ENCODE measurements around the gene SGO2.
"Not testable (repeated sequence)": the region's sequence is repeated elsewhere in the genome, so short reads cannot be mapped to it uniquely, and the experiment has no call there.

Gene SGO2

GRCh38 chr2:200604571-200605255, 78.7 kb downstream of the SGO2 start:
- H3K9me3 ChIP-seq (ENCODE audit: control insufficient read depth, low read length): no peaks in the 10 kb centered on the region
- no peak for DNase-seq
- H3K36me3 ChIP-seq (ENCODE audit: control insufficient read depth, insufficient read depth, low read length): no peaks in the 10 kb centered on the region
- no peak overlapping the region for H3K27ac ChIP-seq (ENCODE audit: insufficient read depth, low read length, poor library complexity, severe bottlenecking)
- H3K4me3 ChIP-seq (ENCODE audit: insufficient read depth, low read depth, low read length, poor library complexity, severe bottlenecking): no peak overlapping the region
- no peaks in the 10 kb centered on the region for H3K4me1 ChIP-seq (ENCODE audit: control insufficient read depth, insufficient read depth, low read length, poor library complexity, severe bottlenecking)
- no peaks in the 10 kb centered on the region for H3K27me3 ChIP-seq (replicated peaks; ENCODE audit: control insufficient read depth, insufficient read depth, low read length, poor library complexity, severe bottlenecking)

DNA sequence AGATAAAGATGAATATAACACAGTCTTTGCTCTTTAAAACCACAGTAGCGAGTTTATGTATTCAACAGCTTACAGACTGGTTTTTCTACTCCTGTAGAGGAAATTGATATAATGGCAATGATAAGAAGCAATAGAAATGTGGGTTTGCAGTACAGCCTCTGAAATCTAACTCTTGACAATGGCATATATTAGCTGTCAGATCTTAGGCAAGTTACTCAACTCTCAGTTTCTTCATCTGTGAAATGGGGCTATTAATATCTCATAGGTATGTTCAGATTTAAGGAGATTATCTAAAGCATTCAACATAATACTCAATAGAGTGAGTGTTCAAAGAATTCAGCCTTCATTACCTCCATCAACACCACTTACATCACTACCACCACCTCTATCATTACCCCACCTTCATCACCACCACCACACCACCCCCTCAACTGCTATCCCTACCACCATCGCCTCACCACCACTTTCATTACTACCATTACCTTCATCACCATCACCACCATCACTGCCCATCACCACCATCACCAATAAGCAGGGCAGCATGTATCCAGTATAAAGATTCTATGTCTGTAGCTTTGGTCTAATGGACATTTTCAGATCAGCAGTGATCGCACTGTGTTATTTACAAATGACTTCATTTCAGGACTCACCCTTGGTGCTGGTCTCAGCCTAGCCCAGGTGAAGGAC, 82.5 kb downstream of the SGO2 start:
- Histone ChIP-seq H3K4me3 (ENCODE audit: insufficient read depth, low read depth, low read length, poor library complexity, severe bottlenecking) (no peak overlapping the region), H3K36me3 (ENCODE audit: control insufficient read depth, insufficient read depth, low read length) (no peaks in the 10 kb centered on the region), H3K27me3 (replicated peaks; ENCODE audit: control insufficient read depth, insufficient read depth, low read length, poor library complexity, severe bottlenecking) (no peaks in the 10 kb centered on the region), H3K9me3 (ENCODE audit: control insufficient read depth, low read length) (no peaks in the 10 kb centered on the region), H3K4me1 (ENCODE audit: control insufficient read depth, insufficient read depth, low read length, poor library complexity, severe bottlenecking) (no peaks in the 10 kb centered on the region), H3K27ac (ENCODE audit: insufficient read depth, low read length, poor library complexity, severe bottlenecking) (no peak overlapping the region)
- no peak for DNase-seq

- DNase-seq: no peak
- Histone ChIP-seq H3K36me3 (ENCODE audit: control insufficient read depth, insufficient read depth, low read length) (no peaks in the 10 kb centered on the region), H3K27ac (ENCODE audit: insufficient read depth, low read length, poor library complexity, severe bottlenecking) (no peak overlapping the region), H3K4me3 (ENCODE audit: insufficient read depth, low read depth, low read length, poor library complexity, severe bottlenecking) (no peak overlapping the region), H3K9me3 (ENCODE audit: control insufficient read depth, low read length) (no peaks in the 10 kb centered on the region), H3K27me3 (replicated peaks; ENCODE audit: control insufficient read depth, insufficient read depth, low read length, poor library complexity, severe bottlenecking) (no peaks in the 10 kb centered on the region), H3K4me1 (ENCODE audit: control insufficient read depth, insufficient read depth, low read length, poor library complexity, severe bottlenecking) (no peaks in the 10 kb centered on the region)
Measured at GRCh38 chr2:200609028-200609614, 83.1 kb downstream of the SGO2 start.

DNA sequence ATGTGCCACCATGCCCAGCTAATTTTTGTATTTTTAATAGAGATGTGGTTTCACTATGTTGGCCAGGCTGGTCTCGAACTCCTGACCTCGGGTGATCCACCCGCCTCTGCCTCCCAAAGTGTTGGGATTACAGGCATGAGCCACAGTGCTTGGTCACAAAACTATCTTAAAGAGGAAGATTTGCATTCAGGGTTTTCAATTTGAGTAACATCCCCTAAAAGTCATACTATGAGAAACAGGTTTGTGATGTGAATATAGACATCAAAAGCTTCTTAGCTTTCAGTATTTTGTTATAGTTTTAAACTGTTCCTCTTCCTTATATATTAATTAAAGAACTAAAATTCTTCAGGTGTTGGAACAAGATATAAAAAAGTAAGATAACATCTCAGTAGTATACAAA, 84.2 kb downstream of the SGO2 start:
- not testable (repeated sequence) for H3K4me3 ChIP-seq (ENCODE audit: insufficient read depth, low read depth, low read length, poor library complexity, severe bottlenecking); DNase-seq; H3K9me3 ChIP-seq (ENCODE audit: control insufficient read depth, low read length); H3K4me1 ChIP-seq (ENCODE audit: control insufficient read depth, insufficient read depth, low read length, poor library complexity, severe bottlenecking); H3K36me3 ChIP-seq (ENCODE audit: control insufficient read depth, insufficient read depth, low read length); H3K27me3 ChIP-seq (replicated peaks; ENCODE audit: control insufficient read depth, insufficient read depth, low read length, poor library complexity, severe bottlenecking); H3K27ac ChIP-seq (ENCODE audit: insufficient read depth, low read length, poor library complexity, severe bottlenecking)

GRCh38 chr2:200613692-200614091, 87.7 kb downstream of the SGO2 start:
- Histone ChIP-seq H3K4me1 (ENCODE audit: control insufficient read depth, insufficient read depth, low read length, poor library complexity, severe bottlenecking) (no peaks in the 10 kb centered on the region), H3K4me3 (ENCODE audit: insufficient read depth, low read depth, low read length, poor library complexity, severe bottlenecking) (no peak overlapping the region), H3K27ac (ENCODE audit: insufficient read depth, low read length, poor library complexity, severe bottlenecking) (no peak overlapping the region)

GRCh38 chr2:200614249-200614648, 88.2 kb downstream of the SGO2 start:
- Histone ChIP-seq H3K4me1 (ENCODE audit: control insufficient read depth, insufficient read depth, low read length, poor library complexity, severe bottlenecking) (no peaks in the 10 kb centered on the region), H3K27ac (ENCODE audit: insufficient read depth, low read length, poor library complexity, severe bottlenecking) (no peak overlapping the region), H3K36me3 (ENCODE audit: control insufficient read depth, insufficient read depth, low read length) (no peaks in the 10 kb centered on the region), H3K9me3 (ENCODE audit: control insufficient read depth, low read length) (no peaks in the 10 kb centered on the region), H3K27me3 (replicated peaks; ENCODE audit: control insufficient read depth, insufficient read depth, low read length, poor library complexity, severe bottlenecking) (no peaks in the 10 kb centered on the region), H3K4me3 (ENCODE audit: insufficient read depth, low read depth, low read length, poor library complexity, severe bottlenecking) (no peak overlapping the region)
- no peak for DNase-seq

More at GRCh38 chr2:200613692-200614091, 87.7 kb downstream of the SGO2 start:
- DNase-seq: no peak
- H3K9me3 ChIP-seq (ENCODE audit: control insufficient read depth, low read length): no peaks in the 10 kb centered on the region
- no peaks in the 10 kb centered on the region for H3K27me3 ChIP-seq (replicated peaks; ENCODE audit: control insufficient read depth, insufficient read depth, low read length, poor library complexity, severe bottlenecking)
- H3K36me3 ChIP-seq (ENCODE audit: control insufficient read depth, insufficient read depth, low read length): no peaks in the 10 kb centered on the region

DNA sequence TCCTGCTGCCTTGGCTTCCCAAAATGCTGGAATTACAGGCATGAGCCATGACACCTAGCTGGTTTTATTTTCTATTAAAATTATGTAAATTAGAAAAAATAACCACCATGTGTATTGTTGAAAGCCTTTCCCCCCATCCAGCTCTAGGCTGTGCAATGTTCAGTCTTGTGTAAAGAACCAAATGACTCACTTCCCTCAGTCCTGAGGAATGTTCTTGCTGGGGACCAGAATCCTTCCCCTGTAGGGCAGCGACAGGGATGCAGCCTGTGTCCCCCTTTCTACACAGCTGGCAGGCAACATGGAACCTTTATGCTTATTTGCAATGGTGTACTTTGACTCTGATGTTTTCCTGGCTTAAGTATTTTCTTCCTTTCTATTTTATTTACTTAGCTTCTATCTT, 89.2 kb downstream of the SGO2 start:
- no peaks in the 10 kb centered on the region for H3K9me3 ChIP-seq (ENCODE audit: control insufficient read depth, low read length)
- no peak for DNase-seq
- H3K27ac ChIP-seq (ENCODE audit: insufficient read depth, low read length, poor library complexity, severe bottlenecking): no peak overlapping the region
- no peak overlapping the region for H3K4me3 ChIP-seq (ENCODE audit: insufficient read depth, low read depth, low read length, poor library complexity, severe bottlenecking)
- no peaks in the 10 kb centered on the region for H3K27me3 ChIP-seq (replicated peaks; ENCODE audit: control insufficient read depth, insufficient read depth, low read length, poor library complexity, severe bottlenecking)
- no peaks in the 10 kb centered on the region for H3K4me1 ChIP-seq (ENCODE audit: control insufficient read depth, insufficient read depth, low read length, poor library complexity, severe bottlenecking)
- H3K36me3 ChIP-seq (ENCODE audit: control insufficient read depth, insufficient read depth, low read length): no peaks in the 10 kb centered on the region

DNA sequence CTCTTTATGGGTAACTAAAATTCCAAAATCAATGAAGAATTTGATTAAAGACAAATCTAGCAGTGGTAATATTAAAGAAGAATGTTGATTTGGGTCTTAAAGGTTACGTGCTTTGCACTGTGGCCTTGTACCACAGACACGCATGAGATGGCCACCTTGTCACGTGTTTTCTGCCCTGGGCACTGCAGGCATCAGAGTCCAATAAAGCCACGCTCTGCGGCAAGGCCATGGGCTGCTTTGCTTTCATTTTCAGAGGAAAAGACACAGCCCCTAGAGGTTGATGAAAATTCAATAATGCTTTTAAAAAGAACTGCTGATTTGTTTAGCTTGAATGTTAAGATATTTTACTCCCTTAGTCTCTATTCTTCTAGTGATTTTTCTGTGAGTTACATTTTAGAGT, 90.2 kb downstream of the SGO2 start:
- DNase-seq: no peak
- Histone ChIP-seq H3K36me3 (ENCODE audit: control insufficient read depth, insufficient read depth, low read length) (no peaks in the 10 kb centered on the region), H3K4me3 (ENCODE audit: insufficient read depth, low read depth, low read length, poor library complexity, severe bottlenecking) (no peak overlapping the region), H3K27me3 (replicated peaks; ENCODE audit: control insufficient read depth, insufficient read depth, low read length, poor library complexity, severe bottlenecking) (no peaks in the 10 kb centered on the region), H3K9me3 (ENCODE audit: control insufficient read depth, low read length) (no peaks in the 10 kb centered on the region), H3K27ac (ENCODE audit: insufficient read depth, low read length, poor library complexity, severe bottlenecking) (no peak overlapping the region), H3K4me1 (ENCODE audit: control insufficient read depth, insufficient read depth, low read length, poor library complexity, severe bottlenecking) (no peaks in the 10 kb centered on the region)

DNA sequence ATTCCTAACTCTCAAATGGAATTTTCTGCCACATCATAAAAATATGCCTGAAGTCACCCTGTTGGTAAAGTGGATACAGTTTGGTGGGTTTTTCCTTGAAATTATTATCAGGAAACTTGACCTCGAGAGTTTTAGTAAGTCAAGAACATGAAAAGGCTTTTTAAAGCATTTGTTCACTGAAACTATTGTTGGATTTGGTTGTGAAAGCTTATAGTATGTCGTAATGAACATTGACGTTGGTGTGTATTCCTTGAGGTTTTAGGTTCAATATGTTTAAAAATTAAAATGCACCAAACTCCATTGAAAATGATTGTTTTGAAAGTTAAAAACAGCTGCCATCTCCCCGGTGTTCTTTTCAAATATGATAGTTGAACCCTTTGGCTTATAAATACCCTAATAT, 90.6 kb downstream of the SGO2 start:
- no peak for DNase-seq
- H3K4me1 ChIP-seq (ENCODE audit: control insufficient read depth, insufficient read depth, low read length, poor library complexity, severe bottlenecking): no peaks in the 10 kb centered on the region
- H3K4me3 ChIP-seq (ENCODE audit: insufficient read depth, low read depth, low read length, poor library complexity, severe bottlenecking): no peak overlapping the region
- H3K9me3 ChIP-seq (ENCODE audit: control insufficient read depth, low read length): no peaks in the 10 kb centered on the region
- H3K27ac ChIP-seq (ENCODE audit: insufficient read depth, low read length, poor library complexity, severe bottlenecking): no peak overlapping the region
- H3K36me3 ChIP-seq (ENCODE audit: control insufficient read depth, insufficient read depth, low read length): no peaks in the 10 kb centered on the region
- no peaks in the 10 kb centered on the region for H3K27me3 ChIP-seq (replicated peaks; ENCODE audit: control insufficient read depth, insufficient read depth, low read length, poor library complexity, severe bottlenecking)

Measured in effector memory CD4-positive, alpha-beta T cell (primary cell).